Esophagus muscularis mucosa (tissue), 3 donors: ENCODE measurements around the gene STXBP6.

Experiments
- POLR2A ChIP-seq: fragments of 450-650 bp; IDR thresholded peaks from one replicate; pipeline ENCODE4 v1.6.1; 2017; ENCODE audit warnings: antibody characterized with exemption, moderate library complexity, mild to moderate bottlenecking, low read depth
- POLR2AphosphoS5 ChIP-seq, 2 donors: sonication (generic); formaldehyde crosslinking; IDR thresholded peaks; one replicate each; pipeline ENCODE4 v1.6.1; 2017; ENCODE audit warnings: antibody characterized with exemption in 2 of 2
- TF ChIP-seq, protein P1 (sequence below), 3 experiments: fragments of 200-600 bp in 2 of 3; fragments of 450-650 bp in 1 of 3; sonication (generic) in 2 of 3; IDR thresholded peaks; one replicate each; pipeline ENCODE4 v1.5.1; 2017 to 2019; ENCODE audit warnings: antibody characterized with exemption in 3 of 3, mild to moderate bottlenecking in 2 of 3, moderate library complexity in 1 of 3

DNA sequence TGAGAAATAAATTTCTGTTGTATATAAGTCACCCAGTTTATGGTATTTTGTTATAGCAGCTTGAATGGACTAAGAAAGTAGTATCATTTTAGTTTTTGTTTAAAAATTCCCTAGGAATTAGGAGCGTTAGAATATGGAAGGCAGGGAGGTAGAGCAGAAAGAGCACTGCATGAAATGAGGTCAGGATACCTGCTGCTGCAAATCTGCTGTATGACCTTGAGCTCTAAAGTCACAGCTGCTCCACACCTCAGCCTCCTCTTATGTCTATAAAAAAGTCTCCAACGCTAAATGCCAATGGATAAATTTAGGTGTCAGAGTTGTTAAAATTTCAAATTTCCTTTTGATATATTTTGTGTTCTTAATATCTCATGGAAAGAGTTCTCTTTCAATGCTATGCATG lies 235.0 kb downstream of the STXBP6 start:
- TF ChIP-seq, protein P1, sequence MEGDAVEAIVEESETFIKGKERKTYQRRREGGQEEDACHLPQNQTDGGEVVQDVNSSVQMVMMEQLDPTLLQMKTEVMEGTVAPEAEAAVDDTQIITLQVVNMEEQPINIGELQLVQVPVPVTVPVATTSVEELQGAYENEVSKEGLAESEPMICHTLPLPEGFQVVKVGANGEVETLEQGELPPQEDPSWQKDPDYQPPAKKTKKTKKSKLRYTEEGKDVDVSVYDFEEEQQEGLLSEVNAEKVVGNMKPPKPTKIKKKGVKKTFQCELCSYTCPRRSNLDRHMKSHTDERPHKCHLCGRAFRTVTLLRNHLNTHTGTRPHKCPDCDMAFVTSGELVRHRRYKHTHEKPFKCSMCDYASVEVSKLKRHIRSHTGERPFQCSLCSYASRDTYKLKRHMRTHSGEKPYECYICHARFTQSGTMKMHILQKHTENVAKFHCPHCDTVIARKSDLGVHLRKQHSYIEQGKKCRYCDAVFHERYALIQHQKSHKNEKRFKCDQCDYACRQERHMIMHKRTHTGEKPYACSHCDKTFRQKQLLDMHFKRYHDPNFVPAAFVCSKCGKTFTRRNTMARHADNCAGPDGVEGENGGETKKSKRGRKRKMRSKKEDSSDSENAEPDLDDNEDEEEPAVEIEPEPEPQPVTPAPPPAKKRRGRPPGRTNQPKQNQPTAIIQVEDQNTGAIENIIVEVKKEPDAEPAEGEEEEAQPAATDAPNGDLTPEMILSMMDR (IDR thresholded peaks at IDR 0.05), result no peak
- TF ChIP-seq POLR2A (no peak), POLR2AphosphoS5 (IDR thresholded peaks at IDR 0.05) (no peak)
